Thyroid gland (tissue), 4 donors: Measurements from ENCODE around the gene KIF3A. TPM values are rescaled to one million over a fixed set of nuclear protein-coding genes. Genes with fewer than 3 reads are reported as not detected.

ENCODE experiments used
- DNase-seq, 2 donors: peaks; one replicate each; pipeline ENCODE4 v3.0.0-alpha.2; 2019
- H3K27ac ChIP-seq, 3 donors: fragments of 200-600 bp; sonication (generic); 1 replicate in 2 of 3; 2 replicates in 1 of 3; pipeline ENCODE4 v1.5.1; 2016 to 2019; ENCODE audit warnings: mild to moderate bottlenecking in 1 of 3, moderate library complexity in 1 of 3
- H3K27me3 ChIP-seq: fragments of 200-600 bp; sonication (generic); one replicate; pipeline ENCODE4 v1.5.1; 2019
- H3K36me3 ChIP-seq, 2 donors: fragments of 200-600 bp; sonication (generic); one replicate each; pipeline ENCODE4 v1.5.1; 2016 to 2019
- H3K4me1 ChIP-seq, 2 donors: fragments of 200-600 bp; sonication (generic); one replicate each; pipeline ENCODE4 v1.5.1; 2017 to 2019
- H3K4me3 ChIP-seq, 3 donors: fragments of 200-600 bp; sonication (generic); replicated peaks in 1 of 3; 1 replicate in 2 of 3; 2 replicates in 1 of 3; pipeline ENCODE4 v1.5.1; 2016; ENCODE audit warnings: mild to moderate bottlenecking in 1 of 3
- H3K9me3 ChIP-seq: fragments of 200-600 bp; sonication (generic); one replicate; pipeline ENCODE4 v1.5.1; 2017
- POLR2A ChIP-seq, 2 donors: fragments of 450-650 bp; IDR thresholded peaks; one replicate each; pipeline ENCODE4 v1.6.1; 2017; ENCODE audit warnings: antibody characterized with exemption in 2 of 2, mild to moderate bottlenecking in 2 of 2, moderate library complexity in 1 of 2
- WGBS, 2 donors: methylation state at CpG; one replicate each; pipeline ENCODE4 v1.1.5; 2017; 5-methylcytosine and 5-hydroxymethylcytosine counted together
- intact Hi-C: fragments of 100-400 bp; cut with DNase I; formaldehyde crosslinking; loops from one replicate; pipeline ENCODE4 v1.15.1; 2023
- total RNA-seq, 4 donors: library from RNA; depleted of rRNA; stranded (reverse); fragments of >200 nt; gene quantifications; one replicate each; pipeline ENCODE4 v1.2.3, GENCODE V29; 2016
- TF ChIP-seq, protein P1 (sequence below), 6 experiments: fragments of 200-600 bp in 3 of 6; fragments of 450-650 bp in 3 of 6; sonication (generic) in 3 of 6; IDR thresholded peaks; one replicate each; pipeline ENCODE4 v1.5.1; 2016 to 2019; ENCODE audit warnings: antibody characterized with exemption in 6 of 6, mild to moderate bottlenecking in 2 of 6, inconsistent platforms in 1 of 6, moderate library complexity in 1 of 6

KIF3A gene
- total RNA-seq, 4 donors from 2014 or later: 8.2 to 12.2 (median 10.5) TPM

DNA sequence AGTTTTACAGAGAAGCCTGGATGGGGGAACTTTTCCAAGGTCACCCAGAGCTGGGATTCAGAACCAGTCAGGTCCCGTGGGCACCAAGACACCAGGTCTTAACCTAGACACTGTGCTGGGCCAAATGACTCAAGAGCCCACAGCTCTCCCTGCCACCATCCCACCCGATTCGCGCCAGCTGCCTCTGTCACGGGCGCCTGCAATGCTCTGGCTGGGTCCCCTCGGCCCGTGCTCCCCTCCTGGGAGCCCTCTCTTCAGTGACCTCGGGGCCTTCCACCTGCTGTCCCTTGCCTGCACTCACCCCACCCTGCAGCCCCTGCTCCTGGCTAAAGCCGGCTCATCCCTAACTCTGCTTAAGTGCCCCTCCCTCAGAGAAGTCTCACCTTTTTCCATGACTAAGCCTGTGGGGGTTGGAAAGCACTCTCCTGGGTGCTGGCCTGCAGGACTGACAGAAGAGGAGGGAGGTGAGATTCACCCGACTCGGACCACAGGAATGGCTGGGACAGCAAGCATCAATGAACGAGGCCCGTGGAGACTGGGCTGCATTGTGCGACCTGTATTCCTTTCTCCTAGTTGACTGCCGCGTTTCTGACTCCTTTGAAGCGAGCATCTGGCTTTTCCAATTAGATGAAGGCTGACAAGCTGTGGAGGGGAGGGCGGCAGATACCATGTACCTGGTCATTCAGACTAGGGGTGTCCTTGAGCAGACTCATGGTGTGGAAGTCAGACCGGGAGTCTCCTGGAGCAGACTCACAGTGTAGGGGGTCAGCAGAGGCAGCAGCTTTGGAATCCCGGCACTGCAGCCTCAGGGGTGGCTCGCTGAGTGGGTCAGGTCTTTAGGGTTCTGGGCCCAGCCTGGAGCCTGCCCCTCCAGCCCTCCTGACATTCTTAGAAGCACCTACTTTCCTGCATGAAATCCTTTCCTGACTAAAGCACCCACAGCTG is 69.3 kb downstream of the KIF3A start:
- intact Hi-C loops: no loop called here
- Histone ChIP-seq H3K4me3 (no peak overlapping the region), H3K27ac (no peak overlapping the region), H3K4me1 (no peaks in the 10 kb centered on the region), H3K9me3 (no peaks in the 10 kb centered on the region), H3K27me3 (no peaks in the 10 kb centered on the region), H3K36me3 (no peaks in the 10 kb centered on the region)
- DNase-seq: no peak
- 72 to 74% methylated on average over 18 to 22 of the region's 22 CpGs for WGBS, 2 donors
- no peak for TF ChIP-seq POLR2A (IDR thresholded peaks at IDR 0.05)
- TF ChIP-seq, protein P1, sequence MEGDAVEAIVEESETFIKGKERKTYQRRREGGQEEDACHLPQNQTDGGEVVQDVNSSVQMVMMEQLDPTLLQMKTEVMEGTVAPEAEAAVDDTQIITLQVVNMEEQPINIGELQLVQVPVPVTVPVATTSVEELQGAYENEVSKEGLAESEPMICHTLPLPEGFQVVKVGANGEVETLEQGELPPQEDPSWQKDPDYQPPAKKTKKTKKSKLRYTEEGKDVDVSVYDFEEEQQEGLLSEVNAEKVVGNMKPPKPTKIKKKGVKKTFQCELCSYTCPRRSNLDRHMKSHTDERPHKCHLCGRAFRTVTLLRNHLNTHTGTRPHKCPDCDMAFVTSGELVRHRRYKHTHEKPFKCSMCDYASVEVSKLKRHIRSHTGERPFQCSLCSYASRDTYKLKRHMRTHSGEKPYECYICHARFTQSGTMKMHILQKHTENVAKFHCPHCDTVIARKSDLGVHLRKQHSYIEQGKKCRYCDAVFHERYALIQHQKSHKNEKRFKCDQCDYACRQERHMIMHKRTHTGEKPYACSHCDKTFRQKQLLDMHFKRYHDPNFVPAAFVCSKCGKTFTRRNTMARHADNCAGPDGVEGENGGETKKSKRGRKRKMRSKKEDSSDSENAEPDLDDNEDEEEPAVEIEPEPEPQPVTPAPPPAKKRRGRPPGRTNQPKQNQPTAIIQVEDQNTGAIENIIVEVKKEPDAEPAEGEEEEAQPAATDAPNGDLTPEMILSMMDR (IDR thresholded peaks at IDR 0.05): no peak

GRCh38 chr5:132667309-132667708 is 70.0 kb downstream of the KIF3A start:
- DNase-seq: no peak
- H3K27me3 ChIP-seq: no peaks in the 10 kb centered on the region
- TF ChIP-seq, protein P1 (IDR thresholded peaks at IDR 0.05): no peak
- TF ChIP-seq POLR2A (IDR thresholded peaks at IDR 0.05): no peak
- no peaks in the 10 kb centered on the region for H3K4me1 ChIP-seq
- H3K27ac ChIP-seq: no peak overlapping the region
- H3K4me3 ChIP-seq: no peak overlapping the region
- H3K9me3 ChIP-seq: no peaks in the 10 kb centered on the region
- no peaks in the 10 kb centered on the region for H3K36me3 ChIP-seq
- 89 to 93% methylated on average over 10 of the region's 10 CpGs for WGBS, 2 donors
- intact Hi-C loops: no loop called here

GRCh38 chr5:132666310-132667123 is 70.8 kb downstream of the KIF3A start:
- 92 to 93% methylated on average over 16 of the region's 16 CpGs for WGBS, 2 donors
- Histone ChIP-seq H3K27ac (no peak overlapping the region), H3K9me3 (no peaks in the 10 kb centered on the region), H3K27me3 (no peaks in the 10 kb centered on the region), H3K36me3 (no peaks in the 10 kb centered on the region), H3K4me3 (no peak overlapping the region), H3K4me1 (no peaks in the 10 kb centered on the region)
- no peak for DNase-seq
- intact Hi-C loops: no loop called here
- TF ChIP-seq POLR2A (IDR thresholded peaks at IDR 0.05): no peak

- DNase-seq: no peak
- no peaks in the 10 kb centered on the region for H3K9me3 ChIP-seq
- H3K36me3 ChIP-seq: no peaks in the 10 kb centered on the region
- no peaks in the 10 kb centered on the region for H3K27me3 ChIP-seq
- no peak overlapping the region for H3K4me3 ChIP-seq
- TF ChIP-seq, protein P1 (IDR thresholded peaks at IDR 0.05): no peak
- no peak for TF ChIP-seq POLR2A (IDR thresholded peaks at IDR 0.05)
- H3K27ac ChIP-seq: no peak overlapping the region
- H3K4me1 ChIP-seq: no peaks in the 10 kb centered on the region
- 89 to 91% methylated on average over 21 of the region's 21 CpGs for WGBS, 2 donors
- intact Hi-C loops: no loop called here
Observed at GRCh38 chr5:132665574-132666080, 71.7 kb downstream of the KIF3A start.

DNA sequence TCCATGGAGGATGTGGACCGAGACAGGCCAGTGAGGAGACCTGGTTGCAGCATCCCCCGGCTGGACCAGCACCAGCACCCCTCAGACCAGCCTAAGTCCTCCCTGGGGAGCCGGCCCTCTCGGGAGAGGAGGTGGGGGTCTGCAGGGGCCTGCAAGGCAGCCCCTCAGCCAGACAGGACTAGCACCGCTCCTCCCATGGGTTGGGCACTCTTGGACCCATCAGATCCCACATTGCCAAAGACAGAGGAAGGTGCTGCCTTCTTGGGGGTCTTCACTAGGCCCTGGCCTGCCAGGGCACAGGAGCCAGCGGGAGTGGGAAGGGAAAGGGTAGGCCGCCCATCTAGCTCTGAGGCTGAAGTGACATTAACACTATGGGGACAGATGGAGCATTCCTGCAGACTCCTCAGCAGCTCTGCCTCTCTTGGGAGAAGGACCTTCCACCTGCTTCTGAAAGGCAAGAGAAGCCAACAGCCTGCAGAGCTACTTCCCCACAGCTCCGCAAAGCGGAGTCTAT is 72.6 kb downstream of the KIF3A start:
- DNase-seq: no peak
- Histone ChIP-seq H3K27ac (no peak overlapping the region), H3K4me1 (no peaks in the 10 kb centered on the region), H3K36me3 (no peaks in the 10 kb centered on the region), H3K4me3 (no peak overlapping the region), H3K27me3 (no peaks in the 10 kb centered on the region), H3K9me3 (no peaks in the 10 kb centered on the region)
- WGBS, 2 donors: 97 to 98% methylated on average over 7 to 8 of the region's 9 CpGs
- TF ChIP-seq, protein P1 (IDR thresholded peaks at IDR 0.05): no peak
- TF ChIP-seq POLR2A (IDR thresholded peaks at IDR 0.05): no peak
- intact Hi-C loops: no loop called here
